Measurements from ENCODE around the gene HSPH1. TPM values are rescaled to one million over a fixed set of nuclear protein-coding genes. Genes with fewer than 3 reads are reported as not detected.

Gene HSPH1
- 102 TPM for total RNA-seq

GRCh38 chr13:31161557-31162150 is at the start of gene HSPH1:
TSS of gene HSPH1 (minus strand) at chr13:31161904. CDS start at chr13:31161582, 322 bp downstream.

GRCh38 chr13:31199849-31200636 is 38.3 kb upstream of the HSPH1 start, which contains the start of gene B3GLCT:
TSS of gene B3GLCT (plus strand) at chr13:31199975. CDS start at chr13:31200085, 110 bp downstream.

Other genes starting within 250 kb of the HSPH1 start
- not detected for gene TEX26, start 229.2 kb downstream of the HSPH1 start, total RNA-seq
- 6.9 TPM for gene B3GLCT, start 38.1 kb upstream of the HSPH1 start, total RNA-seq

All from parietal lobe (tissue), 1 donor.